Measurements from ENCODE around the gene CNPY3.

Gene CNPY3

GRCh38 chr6:42960243-42961019 is 31.2 kb downstream of the CNPY3 start, which contains the start of gene GNMT:
Gene GNMT (plus strand): TSS chr6:42960754. CDS start chr6:42960768, 14 bp downstream.
- Mint-ChIP-seq H3K4me1 (ENCODE audit: low read depth) (peaks cover 4% of the 10 kb centered on the region), H3K9me3 (no peaks in the 10 kb centered on the region), H3K36me3 (ENCODE audit: low read depth) (peaks cover 14% of the 10 kb centered on the region), H3K4me3 (peak within 1 kb of the TSS; percentile 42), H3K27ac (no peak within 1 kb of the TSS), H3K27me3 (ENCODE audit: low read depth) (peaks cover 13% of the 10 kb centered on the region)

DNA sequence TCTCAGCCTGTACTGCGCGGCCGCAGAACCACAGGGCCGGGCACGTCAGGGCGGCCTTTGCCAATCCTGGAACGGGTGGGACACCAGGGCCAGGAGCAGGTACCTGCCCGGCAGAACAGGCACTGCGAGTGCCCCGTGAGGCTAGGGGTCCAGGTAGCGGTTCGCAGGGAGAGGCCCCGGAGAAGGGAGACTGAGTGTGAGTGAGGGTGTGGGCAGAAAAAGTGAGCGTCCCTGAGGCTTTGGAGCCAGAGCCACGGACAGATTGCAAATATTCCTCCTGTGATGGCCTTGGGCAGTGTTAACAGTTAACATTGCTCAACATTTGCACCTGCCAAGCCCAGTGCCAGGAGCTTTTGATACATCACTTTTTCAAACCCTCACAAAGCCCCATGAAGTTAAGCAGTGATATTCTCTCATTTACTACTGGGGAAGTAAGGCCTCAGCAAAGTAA is 31.8 kb downstream of the CNPY3 start:
- H3K27ac Mint-ChIP-seq, result no peak overlapping the region
- peaks cover 4% of the 10 kb centered on the region for H3K4me1 Mint-ChIP-seq (ENCODE audit: low read depth)
- H3K36me3 Mint-ChIP-seq (ENCODE audit: low read depth), result peaks cover 14% of the 10 kb centered on the region
- H3K9me3 Mint-ChIP-seq, result no peaks in the 10 kb centered on the region
- no peak overlapping the region for H3K4me3 Mint-ChIP-seq
- H3K27me3 Mint-ChIP-seq (ENCODE audit: low read depth), result peaks cover 13% of the 10 kb centered on the region

- H3K4me3 Mint-ChIP-seq, result no peak overlapping the region
Observed at GRCh38 chr6:42962096-42962495, 32.8 kb downstream of the CNPY3 start.

GRCh38 chr6:42962502-42963178 is 33.4 kb downstream of the CNPY3 start:
- Mint-ChIP-seq H3K36me3 (ENCODE audit: low read depth) (peaks cover 14% of the 10 kb centered on the region), H3K4me1 (ENCODE audit: low read depth) (peaks cover 4% of the 10 kb centered on the region), H3K27ac (no peak overlapping the region), H3K27me3 (ENCODE audit: low read depth) (peaks cover 13% of the 10 kb centered on the region), H3K4me3 (no peak overlapping the region), H3K9me3 (no peaks in the 10 kb centered on the region)

More at GRCh38 chr6:42962096-42962495, 32.8 kb downstream of the CNPY3 start:
- no peak overlapping the region for H3K27ac Mint-ChIP-seq
- H3K4me1 Mint-ChIP-seq (ENCODE audit: low read depth), result peaks cover 4% of the 10 kb centered on the region
- no peaks in the 10 kb centered on the region for H3K9me3 Mint-ChIP-seq
- H3K36me3 Mint-ChIP-seq (ENCODE audit: low read depth), result peaks cover 12% of the 10 kb centered on the region
- H3K27me3 Mint-ChIP-seq (ENCODE audit: low read depth), result peaks cover 13% of the 10 kb centered on the region

DNA sequence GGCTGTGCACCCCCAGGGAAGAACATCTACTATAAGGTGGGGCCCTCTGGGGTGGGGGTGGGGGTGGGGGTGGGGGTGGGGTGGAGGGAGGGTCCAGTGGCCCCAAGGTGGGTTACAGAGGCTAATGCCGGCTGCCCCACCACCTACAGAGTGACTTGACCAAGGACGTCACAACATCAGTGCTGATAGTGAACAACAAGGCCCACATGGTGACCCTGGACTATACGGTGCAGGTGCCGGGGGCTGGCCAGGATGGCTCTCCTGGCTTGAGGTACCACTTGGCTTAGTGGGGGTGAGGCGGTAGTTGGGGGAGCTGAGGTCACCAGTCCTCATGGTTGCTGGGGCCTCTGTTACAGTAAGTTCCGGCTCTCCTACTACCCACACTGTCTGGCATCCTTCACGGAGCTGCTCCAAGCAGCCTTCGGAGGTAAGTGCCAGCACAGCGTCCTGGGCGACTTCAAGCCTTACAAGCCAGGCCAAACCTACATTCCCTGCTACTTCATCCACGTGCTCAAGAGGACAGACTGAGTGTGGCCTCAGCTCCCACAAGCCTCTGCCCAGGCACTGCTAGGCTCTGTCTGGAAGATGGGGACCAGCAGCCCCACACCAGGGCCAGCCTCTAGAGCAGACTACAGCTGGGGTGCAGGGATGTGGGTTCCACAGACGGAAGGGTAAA is 34.0 kb downstream of the CNPY3 start:
- Mint-ChIP-seq H3K27ac (no peak overlapping the region), H3K9me3 (no peaks in the 10 kb centered on the region), H3K4me3 (no peak overlapping the region), H3K27me3 (ENCODE audit: low read depth) (peaks cover 13% of the 10 kb centered on the region), H3K36me3 (ENCODE audit: low read depth) (peaks cover 15% of the 10 kb centered on the region), H3K4me1 (ENCODE audit: low read depth) (peaks cover 4% of the 10 kb centered on the region)

DNA sequence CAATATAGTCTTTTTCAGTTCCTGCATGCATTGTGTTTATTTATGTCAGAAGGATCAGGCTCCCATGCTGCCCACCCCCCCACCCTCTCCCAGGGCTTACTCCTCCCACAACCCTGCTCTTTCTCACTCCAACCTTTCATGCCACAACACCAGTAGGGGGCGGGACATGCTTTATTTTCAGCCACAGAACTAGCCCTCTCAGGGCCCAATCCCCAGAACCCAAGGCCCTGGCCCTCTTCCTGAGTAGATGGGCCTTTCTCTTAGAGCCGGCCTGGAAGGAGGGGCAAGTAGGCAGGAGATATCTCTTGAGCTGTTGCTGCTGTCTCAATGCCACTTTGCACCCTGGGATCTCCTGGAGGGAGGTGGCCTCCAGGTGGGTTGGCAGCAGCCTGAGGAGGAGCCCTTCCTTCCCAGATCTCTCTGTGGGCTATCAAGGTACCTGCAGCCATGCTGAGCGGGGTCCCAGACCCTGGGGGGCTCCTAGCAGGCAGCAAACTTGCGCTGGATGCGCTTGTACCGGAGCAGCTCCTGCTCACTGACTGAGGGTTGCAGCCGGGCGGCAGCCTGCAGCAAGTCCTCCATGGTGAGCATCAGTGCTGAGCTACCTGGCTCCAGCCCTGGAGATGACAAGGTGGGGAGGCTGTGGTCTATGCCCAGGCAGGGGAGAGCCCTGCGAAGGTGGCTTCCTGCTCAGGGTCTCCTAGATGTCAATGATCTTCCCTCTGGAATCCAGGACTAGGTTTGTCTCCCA is 34.8 kb downstream of the CNPY3 start:
- H3K27me3 Mint-ChIP-seq (ENCODE audit: low read depth), result peaks cover 13% of the 10 kb centered on the region

GRCh38 chr6:42966571-42966970 is 37.3 kb downstream of the CNPY3 start:
- peaks cover 21% of the 10 kb centered on the region for H3K36me3 Mint-ChIP-seq (ENCODE audit: low read depth)
- no peaks in the 10 kb centered on the region for H3K9me3 Mint-ChIP-seq
- H3K4me1 Mint-ChIP-seq (ENCODE audit: low read depth), result peaks cover 3% of the 10 kb centered on the region
- H3K4me3 Mint-ChIP-seq, result no peak overlapping the region
- H3K27me3 Mint-ChIP-seq (ENCODE audit: low read depth), result no peaks in the 10 kb centered on the region
- no peak overlapping the region for H3K27ac Mint-ChIP-seq

More for the DNA sequence above, 34.8 kb downstream of the CNPY3 start:
- H3K27ac Mint-ChIP-seq, result no peak overlapping the region
- no peak overlapping the region for H3K4me3 Mint-ChIP-seq
- peaks cover 4% of the 10 kb centered on the region for H3K4me1 Mint-ChIP-seq (ENCODE audit: low read depth)
- H3K9me3 Mint-ChIP-seq, result no peaks in the 10 kb centered on the region
- H3K36me3 Mint-ChIP-seq (ENCODE audit: low read depth), result peaks cover 18% of the 10 kb centered on the region

- Mint-ChIP-seq H3K27ac (no peak overlapping the region), H3K27me3 (ENCODE audit: low read depth) (no peaks in the 10 kb centered on the region), H3K9me3 (no peaks in the 10 kb centered on the region), H3K4me3 (no peak overlapping the region), H3K4me1 (ENCODE audit: low read depth) (peaks cover 4% of the 10 kb centered on the region), H3K36me3 (ENCODE audit: low read depth) (peaks cover 17% of the 10 kb centered on the region)
Observed at GRCh38 chr6:42967228-42967627, 37.9 kb downstream of the CNPY3 start.

DNA sequence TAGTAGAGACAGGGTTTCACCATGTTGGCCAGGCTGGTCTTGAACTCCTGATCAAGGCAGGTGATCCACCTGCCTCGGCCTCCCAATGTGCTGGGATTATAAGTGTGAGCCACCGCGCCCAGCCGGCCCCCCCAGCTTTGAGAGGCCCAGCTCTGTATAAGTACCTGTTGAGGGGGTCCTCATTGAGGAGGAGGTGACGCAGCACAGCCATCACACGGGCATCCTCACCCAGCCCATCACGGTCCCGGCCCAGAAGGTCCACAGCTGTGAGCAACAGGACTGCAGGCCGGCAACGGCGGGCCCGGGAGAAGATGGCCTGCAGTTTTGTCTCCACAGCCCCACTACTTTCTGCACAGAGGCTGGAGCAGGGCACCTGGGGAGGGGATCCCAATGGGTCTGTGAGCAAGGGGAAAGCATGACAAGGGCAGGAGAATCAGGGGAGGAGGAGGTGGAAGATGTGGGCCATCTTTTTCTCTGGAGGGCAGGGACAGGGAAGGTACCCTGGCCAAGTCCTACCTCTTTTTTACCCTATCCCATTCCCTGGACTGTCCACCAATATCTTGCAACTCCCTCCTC is 38.9 kb downstream of the CNPY3 start:
- no peaks in the 10 kb centered on the region for H3K27me3 Mint-ChIP-seq (ENCODE audit: low read depth)
- H3K27ac Mint-ChIP-seq, result no peak overlapping the region
- H3K9me3 Mint-ChIP-seq, result no peaks in the 10 kb centered on the region
- peaks cover 11% of the 10 kb centered on the region for H3K36me3 Mint-ChIP-seq (ENCODE audit: low read depth)
- no peak overlapping the region for H3K4me3 Mint-ChIP-seq
- peaks cover 4% of the 10 kb centered on the region for H3K4me1 Mint-ChIP-seq (ENCODE audit: low read depth)

- H3K9me3 Mint-ChIP-seq, result no peaks in the 10 kb centered on the region
- no peaks in the 10 kb centered on the region for H3K27me3 Mint-ChIP-seq (ENCODE audit: low read depth)
- H3K4me3 Mint-ChIP-seq, result no peak overlapping the region
- no peak overlapping the region for H3K27ac Mint-ChIP-seq
- peaks cover 11% of the 10 kb centered on the region for H3K36me3 Mint-ChIP-seq (ENCODE audit: low read depth)
- peaks cover 4% of the 10 kb centered on the region for H3K4me1 Mint-ChIP-seq (ENCODE audit: low read depth)
Observed at GRCh38 chr6:42968783-42969182, 39.5 kb downstream of the CNPY3 start.

- peaks cover 12% of the 10 kb centered on the region for H3K36me3 Mint-ChIP-seq (ENCODE audit: low read depth)
- no peaks in the 10 kb centered on the region for H3K9me3 Mint-ChIP-seq
Observed at GRCh38 chr6:42969431-42969830, 40.2 kb downstream of the CNPY3 start.

DNA sequence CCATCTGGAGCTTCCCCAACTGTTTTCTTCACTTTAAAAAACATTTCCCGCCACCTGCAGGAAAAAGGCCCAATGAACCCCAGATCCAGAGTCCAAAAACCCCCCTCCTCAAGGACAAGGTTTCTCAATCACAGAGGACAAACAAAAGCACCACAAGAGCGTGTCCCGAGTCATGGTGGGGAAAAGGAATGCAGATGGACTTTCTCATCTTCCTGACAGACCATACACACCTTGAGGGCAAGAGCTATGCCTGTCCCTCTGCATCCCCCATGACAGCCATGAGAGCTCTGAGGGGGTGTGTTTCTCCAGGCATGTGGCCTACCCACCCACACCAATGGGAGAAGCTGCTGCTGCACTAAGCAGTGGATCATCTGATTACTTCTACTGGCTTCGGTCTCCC is 40.7 kb downstream of the CNPY3 start:
- Mint-ChIP-seq H3K9me3 (no peaks in the 10 kb centered on the region), H3K4me3 (no peak overlapping the region), H3K27ac (no peak overlapping the region), H3K27me3 (ENCODE audit: low read depth) (no peaks in the 10 kb centered on the region), H3K4me1 (ENCODE audit: low read depth) (peaks cover 4% of the 10 kb centered on the region), H3K36me3 (ENCODE audit: low read depth) (peaks cover 12% of the 10 kb centered on the region)

More at GRCh38 chr6:42969431-42969830, 40.2 kb downstream of the CNPY3 start:
- no peak overlapping the region for H3K27ac Mint-ChIP-seq
- peaks cover 4% of the 10 kb centered on the region for H3K4me1 Mint-ChIP-seq (ENCODE audit: low read depth)
- H3K4me3 Mint-ChIP-seq, result no peak overlapping the region
- no peaks in the 10 kb centered on the region for H3K27me3 Mint-ChIP-seq (ENCODE audit: low read depth)

DNA sequence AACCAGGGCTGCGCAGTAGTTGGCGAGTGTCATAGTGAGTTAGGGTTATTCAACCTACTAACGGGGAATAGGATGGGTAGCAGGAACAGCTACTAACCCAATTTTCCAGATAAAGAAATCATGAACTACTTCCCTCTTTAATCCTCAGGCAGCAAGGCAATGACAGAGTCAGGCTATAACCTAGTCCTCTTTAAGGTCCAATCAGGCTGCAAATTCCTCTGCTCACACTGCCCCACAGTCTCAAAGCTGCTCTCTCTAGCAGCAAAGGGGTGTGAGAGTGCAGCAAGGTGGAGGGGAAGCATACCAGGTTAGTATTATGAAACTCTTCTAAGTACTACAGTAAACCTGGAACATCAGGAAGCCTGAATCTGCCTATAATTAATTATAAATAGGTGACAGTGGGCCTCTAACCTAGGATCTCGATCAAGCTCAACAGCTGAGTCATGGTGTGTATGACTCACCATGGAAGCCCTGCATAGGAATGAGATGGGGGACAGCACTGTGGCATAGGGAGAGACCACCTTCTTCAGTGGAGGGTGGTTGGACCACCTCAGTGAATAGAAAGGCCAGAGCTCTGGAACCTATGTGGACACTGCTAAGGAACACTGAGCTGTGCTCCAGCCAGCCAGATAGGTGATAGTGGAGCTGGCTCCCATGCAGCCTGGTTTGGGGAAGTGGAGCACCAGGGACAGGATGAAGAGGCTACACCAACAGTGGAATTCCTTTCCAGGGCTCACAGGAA is 41.8 kb downstream of the CNPY3 start:
- H3K4me1 Mint-ChIP-seq (ENCODE audit: low read depth), result peaks cover 4% of the 10 kb centered on the region

More for the DNA sequence above, 41.8 kb downstream of the CNPY3 start:
- Mint-ChIP-seq H3K36me3 (ENCODE audit: low read depth) (peaks cover 12% of the 10 kb centered on the region), H3K27me3 (ENCODE audit: low read depth) (no peaks in the 10 kb centered on the region), H3K9me3 (no peaks in the 10 kb centered on the region), H3K4me3 (no peak overlapping the region), H3K27ac (no peak overlapping the region)
